ENCODE measurements around the gene PILRA.

PILRA gene

GRCh38 chr7:100386940-100387339, 13.7 kb downstream of the PILRA start:
- Histone ChIP-seq H3K4ac (ENCODE audit: low read depth, low read length) (no peak overlapping the region), H3K4me2 (ENCODE audit: low read length) (no peak overlapping the region), H2AK5ac (ENCODE audit: low read length) (no peak overlapping the region), H3K18ac (ENCODE audit: low read length) (no peak overlapping the region), H3K79me2 (ENCODE audit: control insufficient read depth, insufficient read depth, low read length, poor library complexity) (no peaks in the 10 kb centered on the region), H3K27me3 (ENCODE audit: insufficient read depth, low read length) (no peaks in the 10 kb centered on the region), H4K91ac (ENCODE audit: low read depth, low read length) (no peak overlapping the region), H2BK5ac (ENCODE audit: low read depth, low read length, poor library complexity) (no peak overlapping the region), H2AFZ (ENCODE audit: insufficient read depth, low read length, poor library complexity) (no peak overlapping the region), H3K36me3 (ENCODE audit: control insufficient read depth in 1 of 2, insufficient read depth in 2 of 2, low read length in 2 of 2) (no peaks in the 10 kb centered on the region), H3K14ac (ENCODE audit: low read length) (no peak overlapping the region), H4K8ac (ENCODE audit: low read depth, low read length) (no peak overlapping the region), H3K79me1 (ENCODE audit: low read length) (no peaks in the 10 kb centered on the region), H3K9ac (ENCODE audit: low read length) (no peak overlapping the region), H3K9me3 (ENCODE audit: insufficient read depth, low read depth, low read length) (no peaks in the 10 kb centered on the region), H3K27ac (ENCODE audit: low read depth, low read length) (no peak overlapping the region), H3K23ac (ENCODE audit: low read length) (no peak overlapping the region), H3K4me1 (ENCODE audit: control insufficient read depth in 1 of 2, insufficient read depth in 2 of 2, low read length in 2 of 2) (no peaks in the 10 kb centered on the region), H2BK12ac (ENCODE audit: low read length) (no peak overlapping the region), H4K12ac (ENCODE audit: low read depth, low read length) (no peak overlapping the region), H2BK120ac (ENCODE audit: insufficient read depth, low read length, poor library complexity) (no peak overlapping the region), H3K4me3 (ENCODE audit: low read depth, low read length) (no peak overlapping the region)
- WGBS (ENCODE audit: extremely low coverage, insufficient coverage, insufficient read length) = no CpG with 5 or more reads among the region's 5 CpGs
- DNase-seq = no peak

- DNase-seq = no peak
- Histone ChIP-seq H3K36me3 (ENCODE audit: control insufficient read depth in 1 of 2, insufficient read depth in 2 of 2, low read length in 2 of 2) (no peaks in the 10 kb centered on the region), H3K27ac (ENCODE audit: low read depth, low read length) (no peak overlapping the region), H3K9ac (ENCODE audit: low read length) (no peak overlapping the region), H3K18ac (ENCODE audit: low read length) (no peak overlapping the region), H2AK5ac (ENCODE audit: low read length) (no peak overlapping the region), H4K91ac (ENCODE audit: low read depth, low read length) (no peak overlapping the region), H2BK120ac (ENCODE audit: insufficient read depth, low read length, poor library complexity) (no peak overlapping the region), H4K8ac (ENCODE audit: low read depth, low read length) (no peak overlapping the region), H3K4me1 (ENCODE audit: control insufficient read depth in 1 of 2, insufficient read depth in 2 of 2, low read length in 2 of 2) (no peaks in the 10 kb centered on the region), H3K79me1 (ENCODE audit: low read length) (no peaks in the 10 kb centered on the region), H3K14ac (ENCODE audit: low read length) (no peak overlapping the region), H3K23ac (ENCODE audit: low read length) (no peak overlapping the region), H4K12ac (ENCODE audit: low read depth, low read length) (no peak overlapping the region), H3K4ac (ENCODE audit: low read depth, low read length) (no peak overlapping the region), H2BK5ac (ENCODE audit: low read depth, low read length, poor library complexity) (no peak overlapping the region), H3K4me2 (ENCODE audit: low read length) (no peak overlapping the region), H2AFZ (ENCODE audit: insufficient read depth, low read length, poor library complexity) (no peak overlapping the region), H2BK12ac (ENCODE audit: low read length) (no peak overlapping the region), H3K79me2 (ENCODE audit: control insufficient read depth, insufficient read depth, low read length, poor library complexity) (no peaks in the 10 kb centered on the region), H3K27me3 (ENCODE audit: insufficient read depth, low read length) (no peaks in the 10 kb centered on the region), H3K4me3 (ENCODE audit: low read depth, low read length) (no peak overlapping the region), H3K9me3 (ENCODE audit: insufficient read depth, low read depth, low read length) (peaks cover 2% of the 10 kb centered on the region)
- no CpG with 5 or more reads among the region's 2 CpGs for WGBS (ENCODE audit: extremely low coverage, insufficient coverage, insufficient read length)
Observed at GRCh38 chr7:100387695-100388094, 14.4 kb downstream of the PILRA start.

GRCh38 chr7:100389437-100390088, 16.3 kb downstream of the PILRA start:
- Histone ChIP-seq H2AK5ac (ENCODE audit: low read length) (no peak overlapping the region), H3K18ac (ENCODE audit: low read length) (no peak overlapping the region), H4K8ac (ENCODE audit: low read depth, low read length) (no peak overlapping the region), H2BK12ac (ENCODE audit: low read length) (no peak overlapping the region), H4K91ac (ENCODE audit: low read depth, low read length) (no peak overlapping the region), H3K4me1 (ENCODE audit: control insufficient read depth in 1 of 2, insufficient read depth in 2 of 2, low read length in 2 of 2) (no peaks in the 10 kb centered on the region), H4K12ac (ENCODE audit: low read depth, low read length) (peak overlapping the region; percentile 36), H3K27ac (ENCODE audit: low read depth, low read length) (no peak overlapping the region), H2BK5ac (ENCODE audit: low read depth, low read length, poor library complexity) (no peak overlapping the region), H3K4ac (ENCODE audit: low read depth, low read length) (no peak overlapping the region), H3K23ac (ENCODE audit: low read length) (no peak overlapping the region), H2BK120ac (ENCODE audit: insufficient read depth, low read length, poor library complexity) (no peak overlapping the region), H3K9ac (ENCODE audit: low read length) (no peak overlapping the region), H3K4me2 (ENCODE audit: low read length) (no peak overlapping the region), H3K14ac (ENCODE audit: low read length) (no peak overlapping the region), H3K79me1 (ENCODE audit: low read length) (no peaks in the 10 kb centered on the region), H2AFZ (ENCODE audit: insufficient read depth, low read length, poor library complexity) (no peak overlapping the region), H3K4me3 (ENCODE audit: low read depth, low read length) (no peak overlapping the region), H3K36me3 (ENCODE audit: control insufficient read depth in 1 of 2, insufficient read depth in 2 of 2, low read length in 2 of 2) (no peaks in the 10 kb centered on the region), H3K9me3 (ENCODE audit: insufficient read depth, low read depth, low read length) (peaks cover 2% of the 10 kb centered on the region), H3K79me2 (ENCODE audit: control insufficient read depth, insufficient read depth, low read length, poor library complexity) (no peaks in the 10 kb centered on the region), H3K27me3 (ENCODE audit: insufficient read depth, low read length) (no peaks in the 10 kb centered on the region)
- WGBS (ENCODE audit: extremely low coverage, insufficient coverage, insufficient read length) = no CpG with 5 or more reads among the region's 9 CpGs
- DNase-seq = no peak

- no peak overlapping the region for H2BK5ac ChIP-seq (ENCODE audit: low read depth, low read length, poor library complexity)
- H3K23ac ChIP-seq (ENCODE audit: low read length) = no peak overlapping the region
Observed at GRCh38 chr7:100390286-100391009, 17.2 kb downstream of the PILRA start.

More at GRCh38 chr7:100390286-100391009, 17.2 kb downstream of the PILRA start:
- Histone ChIP-seq H3K4me2 (ENCODE audit: low read length) (no peak overlapping the region), H3K79me1 (ENCODE audit: low read length) (no peaks in the 10 kb centered on the region), H4K8ac (ENCODE audit: low read depth, low read length) (no peak overlapping the region), H3K14ac (ENCODE audit: low read length) (no peak overlapping the region), H3K79me2 (ENCODE audit: control insufficient read depth, insufficient read depth, low read length, poor library complexity) (no peaks in the 10 kb centered on the region), H3K4ac (ENCODE audit: low read depth, low read length) (no peak overlapping the region), H3K4me3 (ENCODE audit: low read depth, low read length) (no peak overlapping the region), H3K27me3 (ENCODE audit: insufficient read depth, low read length) (no peaks in the 10 kb centered on the region), H4K12ac (ENCODE audit: low read depth, low read length) (no peak overlapping the region), H3K9me3 (ENCODE audit: insufficient read depth, low read depth, low read length) (peaks cover 2% of the 10 kb centered on the region), H2BK120ac (ENCODE audit: insufficient read depth, low read length, poor library complexity) (no peak overlapping the region), H3K9ac (ENCODE audit: low read length) (peak overlapping the region; percentile 17), H2BK12ac (ENCODE audit: low read length) (no peak overlapping the region), H4K91ac (ENCODE audit: low read depth, low read length) (no peak overlapping the region), H3K36me3 (ENCODE audit: control insufficient read depth in 1 of 2, insufficient read depth in 2 of 2, low read length in 2 of 2) (no peaks in the 10 kb centered on the region), H2AFZ (ENCODE audit: insufficient read depth, low read length, poor library complexity) (no peak overlapping the region), H3K27ac (ENCODE audit: low read depth, low read length) (no peak overlapping the region), H2AK5ac (ENCODE audit: low read length) (no peak overlapping the region), H3K4me1 (ENCODE audit: control insufficient read depth in 1 of 2, insufficient read depth in 2 of 2, low read length in 2 of 2) (no peaks in the 10 kb centered on the region), H3K18ac (ENCODE audit: low read length) (no peak overlapping the region)
- WGBS (ENCODE audit: extremely low coverage, insufficient coverage, insufficient read length) = no CpG with 5 or more reads among the region's 3 CpGs
- no peak for DNase-seq

Measured in trophoblast cell (in vitro differentiated cells and primary cell).